A549 treated with GW870086 at 1 μM for 4 hours (cell line): ENCODE results near the gene C10orf143. TPM values are rescaled to one million over a fixed set of nuclear protein-coding genes. Genes with fewer than 3 reads are reported as not detected.

ENCODE experiments used
- total RNA-seq: library from RNA; stranded (reverse); fragments of 200-300 nt; extraction: Qiagen RNA extraction; gene quantifications from 5 replicates; pipeline ENCODE4 v1.2.3, GENCODE V29; 2022; ENCODE audit warnings: low read depth

C10orf143 gene
- total RNA-seq = 0.24 to 1.1 TPM (median 0.47 TPM) in 5 replicates

DNA sequence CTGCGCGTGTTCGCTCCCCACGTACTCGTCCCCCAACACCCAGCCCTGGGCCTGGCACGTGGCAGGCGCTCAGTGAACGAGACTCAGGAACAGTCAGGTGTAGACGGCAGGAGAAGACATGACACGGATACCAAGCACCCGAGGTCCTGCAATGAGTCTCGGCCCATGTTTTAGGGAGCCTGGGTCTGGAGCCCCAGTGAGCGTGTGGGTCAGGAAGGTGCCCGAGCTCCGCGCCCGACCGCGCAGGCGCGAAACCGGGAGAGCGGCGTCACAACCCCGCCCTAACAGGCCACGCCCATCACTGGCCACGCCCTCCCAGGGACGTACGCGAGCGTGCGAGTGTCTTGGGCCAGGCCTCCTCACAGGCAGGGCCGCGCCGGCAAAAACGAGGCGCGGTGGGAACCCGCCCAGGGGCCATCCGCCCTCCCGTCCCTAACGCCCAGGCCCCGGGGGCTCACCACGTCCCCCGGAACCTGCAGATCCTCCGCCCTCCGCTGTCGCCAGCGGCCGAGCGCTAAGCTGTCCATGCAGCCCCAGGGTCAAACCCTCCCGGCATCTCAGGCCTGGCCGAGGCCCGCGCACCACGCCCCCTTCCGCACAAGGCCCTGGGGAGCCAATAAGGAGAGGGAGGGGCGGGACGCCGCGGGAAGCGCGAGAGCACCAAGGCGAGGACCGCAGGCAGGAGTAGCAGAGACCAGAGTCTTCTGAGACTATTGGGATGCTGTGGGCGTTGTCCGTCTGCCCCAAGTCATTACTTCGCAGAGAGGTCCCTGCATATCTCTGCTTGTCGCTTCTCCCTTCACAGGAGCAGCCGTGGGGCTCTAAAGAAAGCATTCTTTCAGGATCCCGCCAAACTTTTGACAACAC is at the start of gene C10orf143:
C10orf143 (minus strand) TSS at position 585 of the 867 bp plus-strand sequence; CDS start at position 527, 58 bp downstream.

GRCh38 chr10:130136226-130137089 is 25.8 kb upstream of the C10orf143 start, which contains the start of gene GLRX3:
TSS of gene GLRX3 (plus strand) at chr10:130136391. CDS start at chr10:130136421, 30 bp downstream.

Other genes starting within 250 kb of the C10orf143 start
- 0.10 to 0.27 TPM (median 0.18 TPM) in 5 replicates for gene EBF3, start 146.6 kb downstream of the C10orf143 start, total RNA-seq
- 196 to 224 TPM (median 217 TPM) in 5 replicates for gene GLRX3, start 25.6 kb upstream of the C10orf143 start, total RNA-seq